MG63 (cell line): ENCODE results near the gene RALGAPA2. TPM values are rescaled to one million over a fixed set of nuclear protein-coding genes. Genes with fewer than 3 reads are reported as not detected.

Source experiments
- DNase-seq: peaks from one replicate; pipeline ENCODE4 v3.0.0-alpha.2; 2020
- H3K27me3 ChIP-seq: fragments of 250-450 bp; sonication (Bioruptor Pico); 2 replicates; pipeline ENCODE4 v1.5.1; 2020; ENCODE audit warnings: mild to moderate bottlenecking, moderate library complexity
- H3K36me3 ChIP-seq: fragments of 250-450 bp; sonication (Bioruptor Pico); 2 replicates; pipeline ENCODE4 v1.5.1; 2020; ENCODE audit warnings: mild to moderate bottlenecking, moderate library complexity
- H3K4me3 ChIP-seq: fragments of 250-450 bp; sonication (Bioruptor Pico); 2 replicates; pipeline ENCODE4 v1.5.1; 2020; ENCODE audit warnings: mild to moderate bottlenecking, moderate library complexity
- H3K9me3 ChIP-seq: fragments of 250-450 bp; sonication (Bioruptor Pico); 2 replicates; pipeline ENCODE4 v1.5.1; 2020; ENCODE audit warnings: mild to moderate bottlenecking, moderate library complexity
- total RNA-seq: library from RNA; depleted of rRNA; stranded (reverse); fragments of >200 nt; shearing (Covaris generic); gene quantifications from 2 replicates; pipeline ENCODE4 v1.2.3, GENCODE V29; 2014; ENCODE audit warnings: low replicate concordance

Gene RALGAPA2
- total RNA-seq, 1 experiment from 2014 or later, result 0.53 TPM

GRCh38 chr20:20732641-20733040, 20.2 kb upstream of the RALGAPA2 start:
- no peaks in the 10 kb centered on the region for H3K9me3 ChIP-seq
- H3K36me3 ChIP-seq, result no peaks in the 10 kb centered on the region
- no peak overlapping the region for H3K4me3 ChIP-seq
- DNase-seq, result no peak
- H3K27me3 ChIP-seq, result no peaks in the 10 kb centered on the region

GRCh38 chr20:20731945-20732296, 19.5 kb upstream of the RALGAPA2 start:
- no peaks in the 10 kb centered on the region for H3K36me3 ChIP-seq

GRCh38 chr20:20731000-20731944, 18.8 kb upstream of the RALGAPA2 start:
- no peaks in the 10 kb centered on the region for H3K27me3 ChIP-seq
- H3K36me3 ChIP-seq, result no peaks in the 10 kb centered on the region
- no peaks in the 10 kb centered on the region for H3K9me3 ChIP-seq
- no peak for DNase-seq
- H3K4me3 ChIP-seq, result no peak overlapping the region

More at GRCh38 chr20:20731945-20732296, 19.5 kb upstream of the RALGAPA2 start:
- no peak for DNase-seq
- H3K27me3 ChIP-seq, result no peaks in the 10 kb centered on the region
- no peaks in the 10 kb centered on the region for H3K9me3 ChIP-seq
- H3K4me3 ChIP-seq, result no peak overlapping the region

- no peak for DNase-seq
- Histone ChIP-seq H3K27me3 (no peaks in the 10 kb centered on the region), H3K9me3 (no peaks in the 10 kb centered on the region), H3K36me3 (no peaks in the 10 kb centered on the region), H3K4me3 (no peak overlapping the region)
Observed at GRCh38 chr20:20729563-20729962, 17.1 kb upstream of the RALGAPA2 start.

GRCh38 chr20:20721489-20721888, 9.0 kb upstream of the RALGAPA2 start:
- Histone ChIP-seq H3K36me3 (no peaks in the 10 kb centered on the region), H3K9me3 (no peaks in the 10 kb centered on the region), H3K27me3 (no peaks in the 10 kb centered on the region), H3K4me3 (no peak overlapping the region)
- DNase-seq, result no peak

- Histone ChIP-seq H3K4me3 (no peak overlapping the region), H3K9me3 (no peaks in the 10 kb centered on the region), H3K27me3 (no peaks in the 10 kb centered on the region), H3K36me3 (no peaks in the 10 kb centered on the region)
- DNase-seq, result no peak
Observed at GRCh38 chr20:20720158-20720557, 7.7 kb upstream of the RALGAPA2 start.

- H3K9me3 ChIP-seq, result no peaks in the 10 kb centered on the region
- H3K36me3 ChIP-seq, result no peaks in the 10 kb centered on the region
- no peaks in the 10 kb centered on the region for H3K27me3 ChIP-seq
- DNase-seq, result no peak
- no peak overlapping the region for H3K4me3 ChIP-seq
Observed at GRCh38 chr20:20719411-20719810, 7.0 kb upstream of the RALGAPA2 start.

GRCh38 chr20:20713244-20713765, 861 bp upstream of the RALGAPA2 start:
- peak overlapping the region; percentile 61 for H3K4me3 ChIP-seq
- no peak for DNase-seq

GRCh38 chr20:20712004-20712473, 405 bp downstream of the RALGAPA2 start:
- DNase-seq, result no peak
- no peaks in the 10 kb centered on the region for H3K36me3 ChIP-seq
- H3K9me3 ChIP-seq, result no peaks in the 10 kb centered on the region
- peak overlapping the region; percentile 61 for H3K4me3 ChIP-seq
- no peaks in the 10 kb centered on the region for H3K27me3 ChIP-seq

More at GRCh38 chr20:20713244-20713765, 861 bp upstream of the RALGAPA2 start:
- H3K27me3 ChIP-seq, result no peaks in the 10 kb centered on the region
- H3K9me3 ChIP-seq, result no peaks in the 10 kb centered on the region
- no peaks in the 10 kb centered on the region for H3K36me3 ChIP-seq

- Histone ChIP-seq H3K9me3 (no peaks in the 10 kb centered on the region), H3K27me3 (no peaks in the 10 kb centered on the region), H3K36me3 (no peaks in the 10 kb centered on the region), H3K4me3 (peak overlapping the region; percentile 61; the same call in 1 of the 2 replicates)
- no peak for DNase-seq
Observed at GRCh38 chr20:20711413-20711812, 1.0 kb downstream of the RALGAPA2 start.

- Histone ChIP-seq H3K36me3 (no peaks in the 10 kb centered on the region), H3K27me3 (no peaks in the 10 kb centered on the region), H3K9me3 (no peaks in the 10 kb centered on the region), H3K4me3 (no peak overlapping the region)
- no peak for DNase-seq
Observed at GRCh38 chr20:20710443-20711315, 1.8 kb downstream of the RALGAPA2 start.

GRCh38 chr20:20709887-20710286, 2.6 kb downstream of the RALGAPA2 start:
- no peaks in the 10 kb centered on the region for H3K9me3 ChIP-seq
- H3K36me3 ChIP-seq, result no peaks in the 10 kb centered on the region
- DNase-seq, result no peak
- H3K27me3 ChIP-seq, result no peaks in the 10 kb centered on the region
- no peak overlapping the region for H3K4me3 ChIP-seq

- DNase-seq, result no peak
- no peaks in the 10 kb centered on the region for H3K9me3 ChIP-seq
- H3K4me3 ChIP-seq, result no peak overlapping the region
- no peaks in the 10 kb centered on the region for H3K27me3 ChIP-seq
- H3K36me3 ChIP-seq, result no peaks in the 10 kb centered on the region
Observed at GRCh38 chr20:20706285-20706684, 6.2 kb downstream of the RALGAPA2 start.

- no peaks in the 10 kb centered on the region for H3K27me3 ChIP-seq
- no peaks in the 10 kb centered on the region for H3K36me3 ChIP-seq
- DNase-seq, result no peak
- H3K4me3 ChIP-seq, result no peak overlapping the region
- H3K9me3 ChIP-seq, result no peaks in the 10 kb centered on the region
Observed at GRCh38 chr20:20702330-20703245, 9.9 kb downstream of the RALGAPA2 start.

- Histone ChIP-seq H3K9me3 (no peaks in the 10 kb centered on the region), H3K27me3 (no peaks in the 10 kb centered on the region), H3K4me3 (no peak overlapping the region), H3K36me3 (no peaks in the 10 kb centered on the region)
- DNase-seq, result no peak
Observed at GRCh38 chr20:20699917-20700316, 12.5 kb downstream of the RALGAPA2 start.

- H3K27me3 ChIP-seq, result no peaks in the 10 kb centered on the region
- no peak for DNase-seq
Observed at GRCh38 chr20:20699144-20699543, 13.3 kb downstream of the RALGAPA2 start.

More at GRCh38 chr20:20699144-20699543, 13.3 kb downstream of the RALGAPA2 start:
- Histone ChIP-seq H3K9me3 (no peaks in the 10 kb centered on the region), H3K4me3 (no peak overlapping the region), H3K36me3 (no peaks in the 10 kb centered on the region)
